Common myeloid progenitor, CD34-positive (primary cell): ENCODE results near the gene GPD1L.

Experiments used
- CTCF ChIA-PET: fragments of 350-600 bp; sonication (Branson Sonifier 250); formaldehyde crosslinking; loops from one replicate; lab custom pipeline; 2021; ENCODE audit warnings: antibody characterized with exemption; lab: Charles Lee
- POLR2A ChIA-PET: fragments of 350-600 bp; sonication (Branson Sonifier 250); formaldehyde crosslinking; loops from one replicate; lab custom pipeline; 2021; ENCODE audit warnings: antibody characterized with exemption; lab: Charles Lee
- DNase-seq, 3 donors: peaks; one replicate each; pipeline versions ENCODE4 v3.0.0 to v3.0.0-alpha.2; 2013
- H3K27ac ChIP-seq, 2 experiments: 1 replicate in 1 of 2; 2 replicates in 1 of 2; pipeline ENCODE4 v1.7.0; 2013; ENCODE audit warnings: inconsistent platforms in 2 of 2, low read length in 2 of 2, mild to moderate bottlenecking in 2 of 2, low read depth in 1 of 2, moderate library complexity in 1 of 2; ENCODE audit not compliant: severe bottlenecking in 2 of 2, insufficient read depth in 1 of 2, poor library complexity in 1 of 2
- H3K27me3 ChIP-seq, 5 experiments: replicated peaks in 2 of 5; 1 replicate in 3 of 5; 2 replicates in 2 of 5; pipeline versions ENCODE4 v1.6.1 to v1.7.0; 2013; ENCODE audit warnings: low read length in 4 of 5, mild to moderate bottlenecking in 2 of 5, moderate library complexity in 2 of 5, inconsistent platforms in 1 of 5; ENCODE audit not compliant: insufficient read depth in 5 of 5, control insufficient read depth in 4 of 5
- H3K36me3 ChIP-seq, 4 experiments: 1 replicate in 2 of 4; 2 replicates in 2 of 4; pipeline versions ENCODE4 v1.6.1 to v1.7.0; 2013; ENCODE audit warnings: low read length in 3 of 4, control low read depth in 1 of 4, mild to moderate bottlenecking in 1 of 4; ENCODE audit not compliant: control insufficient read depth in 4 of 4, insufficient read depth in 4 of 4
- H3K4me1 ChIP-seq, 4 experiments: 1 replicate in 3 of 4; 2 replicates in 1 of 4; pipeline versions ENCODE4 v1.6.1 to v1.7.1; 2013; ENCODE audit warnings: low read length in 3 of 4, mild to moderate bottlenecking in 3 of 4, control low read depth in 1 of 4, inconsistent platforms in 1 of 4, moderate library complexity in 1 of 4; ENCODE audit not compliant: control insufficient read depth in 4 of 4, insufficient read depth in 4 of 4; ENCODE audit errors: control extremely low read depth in 1 of 4
- H3K4me3 ChIP-seq, 7 experiments: 1 replicate in 4 of 7; 2 replicates in 3 of 7; pipeline versions ENCODE4 v1.5.1 to v1.7.0; 2013; ENCODE audit warnings: mild to moderate bottlenecking in 7 of 7, low read length in 6 of 7, moderate library complexity in 6 of 7, inconsistent platforms in 2 of 7, low read depth in 2 of 7, control low read depth in 1 of 7; ENCODE audit not compliant: insufficient read depth in 4 of 7, control insufficient read depth in 1 of 7; ENCODE audit errors: extremely low read depth in 1 of 7
- H3K9me3 ChIP-seq, 5 experiments: 1 replicate in 4 of 5; 2 replicates in 1 of 5; pipeline versions ENCODE4 v1.6.1 to v1.7.1; 2013; ENCODE audit warnings: low read length in 4 of 5, mild to moderate bottlenecking in 2 of 5, inconsistent platforms in 1 of 5, low read depth in 1 of 5, moderate library complexity in 1 of 5; ENCODE audit not compliant: control insufficient read depth in 4 of 5, insufficient read depth in 2 of 5; ENCODE audit errors: control extremely low read depth in 1 of 5
- WGBS: methylation state at CpG from one replicate; pipeline ENCODE4 v1.1.5; 2013; ENCODE audit not compliant: insufficient coverage; 5-methylcytosine and 5-hydroxymethylcytosine counted together

The GPD1L gene

DNA sequence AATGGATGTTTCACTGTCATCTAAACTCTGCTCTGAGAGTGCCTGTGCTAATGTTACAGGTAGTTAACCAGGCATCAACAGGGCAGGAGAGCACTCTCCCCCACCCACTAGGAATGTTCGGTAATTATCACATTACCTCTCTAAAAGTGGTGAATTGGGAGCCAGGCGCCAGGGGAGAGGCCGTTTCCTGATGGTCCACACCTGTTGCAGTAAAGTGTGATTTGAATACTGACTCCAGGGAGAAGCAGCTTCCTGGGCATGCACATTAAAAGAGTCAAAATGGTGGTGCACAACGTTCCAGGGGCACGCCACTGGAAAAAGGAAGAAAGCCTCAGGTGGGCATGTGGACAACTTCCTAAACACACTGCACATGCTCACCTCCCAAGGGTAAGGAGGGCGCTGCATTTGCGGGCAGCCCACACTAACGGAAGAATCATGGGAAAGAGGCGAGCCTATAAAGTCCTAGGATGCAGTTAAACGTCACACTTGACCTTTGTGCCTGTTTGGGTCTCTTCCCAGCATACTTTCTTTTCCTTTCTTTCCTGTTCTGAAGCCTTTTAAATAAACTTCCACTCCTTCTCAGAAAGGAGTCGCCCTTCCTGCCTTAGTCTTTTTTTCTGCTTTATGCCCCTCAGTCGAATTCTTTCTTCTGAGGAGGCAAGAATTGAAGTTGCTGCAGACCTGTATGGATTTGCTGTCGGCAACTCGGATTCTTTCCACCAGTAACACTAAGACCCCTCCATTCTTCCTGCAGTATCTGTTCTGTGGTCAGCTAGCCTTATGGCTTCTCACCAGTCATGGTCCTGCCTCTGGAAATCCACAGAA, 28.9 kb upstream of the GPD1L start:
- Histone ChIP-seq H3K27ac (no peak overlapping the region), H3K4me1 (peaks cover 0 to 4% (median 0%) of the 10 kb centered on the region in 4 experiments), H3K9me3 (no peaks in the 10 kb centered on the region), H3K27me3 (no peaks in the 10 kb centered on the region), H3K4me3 (no peak overlapping the region), H3K36me3 (no peaks in the 10 kb centered on the region)
- no peak for DNase-seq
- 90% methylated on average over 13 of the region's 14 CpGs for WGBS
- ChIA-PET POLR2A (no interaction called here), CTCF (no interaction called here)

DNA sequence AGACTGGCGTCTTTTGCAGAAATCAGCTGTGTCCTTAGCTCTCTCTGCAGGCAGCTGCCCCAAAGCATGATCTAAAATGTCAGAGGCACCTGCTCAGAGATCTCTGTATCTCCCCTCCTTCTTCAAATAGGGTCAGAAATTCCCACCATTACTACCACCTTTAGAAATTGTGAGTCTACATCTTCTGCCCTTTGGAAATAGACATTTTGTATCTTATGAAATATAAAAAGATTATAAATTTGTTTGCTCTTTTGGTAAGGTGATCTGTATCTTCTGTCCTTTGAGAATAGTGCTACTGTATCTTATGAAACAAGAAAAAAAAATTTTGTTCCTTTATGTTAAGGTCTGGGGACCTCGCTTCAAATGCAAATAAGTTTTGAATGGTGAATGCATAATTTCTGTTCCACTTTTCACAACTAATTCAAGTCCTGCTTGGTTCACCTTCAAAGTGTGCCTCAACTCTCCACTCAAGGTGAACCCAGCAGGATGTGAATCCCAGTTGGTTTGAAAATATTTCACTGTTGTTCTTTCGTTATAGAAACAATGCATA, 28.3 kb upstream of the GPD1L start:
- Histone ChIP-seq H3K4me3 (no peak overlapping the region), H3K27me3 (no peaks in the 10 kb centered on the region), H3K27ac (no peak overlapping the region), H3K4me1 (peaks cover 0 to 4% (median 0%) of the 10 kb centered on the region in 4 experiments), H3K9me3 (no peaks in the 10 kb centered on the region), H3K36me3 (no peaks in the 10 kb centered on the region)
- ChIA-PET CTCF (no interaction called here), POLR2A (no interaction called here)
- 100% methylated on average over 2 of the region's 3 CpGs for WGBS
- no peak for DNase-seq

DNA sequence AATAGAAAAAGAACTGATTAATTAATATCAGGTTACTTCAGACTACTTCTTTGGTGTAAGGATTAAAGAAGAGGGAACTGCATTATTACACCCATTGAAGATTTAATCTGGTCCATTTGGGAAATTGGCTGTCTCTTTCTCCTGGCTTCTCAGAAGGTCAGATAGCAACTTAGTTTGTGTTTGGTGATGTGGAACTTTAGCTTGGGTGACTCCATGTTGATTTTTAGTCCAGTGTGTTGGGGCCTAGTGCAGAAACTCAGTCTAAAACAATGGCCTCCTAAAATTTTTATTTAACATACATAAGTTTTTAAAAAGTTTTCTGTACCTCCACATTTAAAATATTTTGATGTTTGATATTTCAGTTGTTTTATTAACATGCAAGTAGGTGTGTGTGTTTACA, 27.6 kb upstream of the GPD1L start:
- Histone ChIP-seq H3K4me1 (peaks cover 0 to 4% (median 0%) of the 10 kb centered on the region in 4 experiments), H3K9me3 (no peaks in the 10 kb centered on the region), H3K27ac (no peak overlapping the region), H3K36me3 (no peaks in the 10 kb centered on the region), H3K4me3 (no peak overlapping the region), H3K27me3 (no peaks in the 10 kb centered on the region)
- ChIA-PET CTCF (no interaction called here), POLR2A (no interaction called here)
- DNase-seq: no peak

DNA sequence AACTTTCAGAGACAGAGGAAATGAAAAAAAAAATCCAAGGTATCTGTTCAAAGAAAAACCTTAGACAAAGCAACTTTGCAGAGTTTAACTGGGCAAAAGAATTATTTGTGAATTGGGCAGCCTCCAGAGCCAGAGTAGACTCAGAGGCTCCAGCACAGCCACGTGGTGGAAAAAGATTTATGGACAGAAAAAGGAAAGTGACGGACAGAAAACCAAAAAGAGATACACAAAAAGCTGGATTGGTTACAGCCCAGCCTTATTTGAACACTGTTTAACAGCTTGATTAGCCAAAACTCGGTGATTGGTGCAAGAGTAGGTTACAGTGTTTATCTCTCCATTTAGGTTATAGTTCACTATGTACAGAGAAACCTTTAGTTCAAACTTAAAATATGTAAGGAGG, 23.7 kb upstream of the GPD1L start:
- DNase-seq: no peak
- POLR2A ChIA-PET: no interaction called here
- H3K4me3 ChIP-seq: no peak overlapping the region
- H3K9me3 ChIP-seq: peaks cover 0 to 3% (median 2%) of the 10 kb centered on the region in 5 experiments
- CTCF ChIA-PET: interaction anchor here (1.2 to 1.3 kb wide), 2 partner anchors 56 to 64 kb away, joined by 4 read pairs; no protein-coding TSS in a partner anchor
- no peaks in the 10 kb centered on the region for H3K36me3 ChIP-seq
- peaks cover 0 to 4% (median 0%) of the 10 kb centered on the region in 4 experiments for H3K4me1 ChIP-seq
- H3K27me3 ChIP-seq: peaks cover 0 to 2% (median 0%) of the 10 kb centered on the region in 5 experiments
- H3K27ac ChIP-seq: no peak overlapping the region
- WGBS: 4% methylated on average over 2 of the region's 3 CpGs

DNA sequence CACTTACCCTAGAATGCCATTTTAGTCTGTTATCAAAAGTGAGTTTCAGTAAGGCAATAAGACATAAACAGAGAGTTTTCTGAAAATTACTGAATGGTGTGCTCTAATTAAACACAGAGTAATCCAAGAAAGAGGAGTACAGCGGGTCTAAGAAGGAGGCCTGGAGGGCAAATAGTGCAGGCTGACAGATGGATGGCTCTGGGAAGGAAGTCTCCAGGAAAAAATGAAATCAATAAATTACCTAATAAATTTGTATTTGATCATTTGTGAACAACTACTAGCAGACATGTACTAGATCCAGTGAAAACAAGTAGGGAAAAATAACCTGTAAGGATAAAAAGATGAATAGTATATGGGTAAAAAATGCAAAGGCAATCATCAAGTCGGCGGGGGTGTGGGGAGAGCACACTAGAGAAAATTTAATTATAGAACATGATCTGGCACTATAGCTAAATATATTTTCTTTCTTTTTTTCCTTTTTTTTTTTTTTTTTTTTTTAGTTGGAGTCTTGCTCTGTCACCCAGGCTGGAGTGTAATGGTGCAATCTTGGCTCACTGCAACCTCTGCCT, 22.6 kb upstream of the GPD1L start:
- no peak for DNase-seq
- H3K27me3 ChIP-seq: peaks cover 0 to 6% (median 0%) of the 10 kb centered on the region in 5 experiments
- H3K9me3 ChIP-seq: peaks cover 0 to 7% (median 2%) of the 10 kb centered on the region in 5 experiments
- no peak overlapping the region for H3K4me3 ChIP-seq
- H3K36me3 ChIP-seq: no peaks in the 10 kb centered on the region
- CTCF ChIA-PET: interaction anchor here (1.2 kb wide), 1 partner anchor 55 kb away, joined by 4 read pairs; no protein-coding TSS in a partner anchor
- H3K4me1 ChIP-seq: peaks cover 0 to 4% (median 0%) of the 10 kb centered on the region in 4 experiments
- H3K27ac ChIP-seq: no peak overlapping the region
- POLR2A ChIA-PET: no interaction called here
- no CpG with 5 or more reads among the region's 3 CpGs for whole genome bisulfite sequencing

DNA sequence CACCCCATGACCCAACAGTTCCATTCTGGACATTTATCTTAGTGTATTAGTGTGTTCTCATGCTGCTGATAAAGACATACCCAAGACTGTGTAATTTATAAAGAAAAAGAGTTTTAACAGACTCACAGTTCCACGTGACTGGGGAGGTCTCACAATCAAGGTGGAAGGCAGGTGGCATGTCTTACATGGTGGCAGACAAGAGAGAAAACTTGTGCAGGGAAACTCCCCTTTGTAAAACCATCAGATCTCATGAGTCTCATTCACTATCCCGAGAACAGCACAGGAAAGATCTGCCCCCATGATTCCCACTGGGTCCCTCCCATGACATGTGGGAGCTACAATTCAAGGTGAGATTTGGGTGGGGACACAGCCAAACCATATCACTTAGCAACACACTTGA, 21.6 kb upstream of the GPD1L start:
- Histone ChIP-seq H3K27ac (no peak overlapping the region), H3K27me3 (peaks cover 0 to 17% (median 0%) of the 10 kb centered on the region in 5 experiments), H3K36me3 (no peaks in the 10 kb centered on the region), H3K4me3 (no peak overlapping the region), H3K4me1 (peaks cover 0 to 4% (median 0%) of the 10 kb centered on the region in 4 experiments), H3K9me3 (peaks cover 0 to 14% (median 3%) of the 10 kb centered on the region in 5 experiments)
- ChIA-PET POLR2A (no interaction called here), CTCF (no interaction called here)
- DNase-seq: no peak
- WGBS: 100% methylated on average over 1 of the region's 2 CpGs
